DMS153 (cell line): ENCODE measurements around the gene PARL.
"Not testable (repeated sequence)": the region's sequence is repeated elsewhere in the genome, so short reads cannot be mapped to it uniquely, and the experiment has no call there.

ENCODE experiments used
- DNase-seq: peaks from one replicate; lab custom pipeline; 2025; lab: John Stamatoyannopoulos, UW

PARL gene

DNA sequence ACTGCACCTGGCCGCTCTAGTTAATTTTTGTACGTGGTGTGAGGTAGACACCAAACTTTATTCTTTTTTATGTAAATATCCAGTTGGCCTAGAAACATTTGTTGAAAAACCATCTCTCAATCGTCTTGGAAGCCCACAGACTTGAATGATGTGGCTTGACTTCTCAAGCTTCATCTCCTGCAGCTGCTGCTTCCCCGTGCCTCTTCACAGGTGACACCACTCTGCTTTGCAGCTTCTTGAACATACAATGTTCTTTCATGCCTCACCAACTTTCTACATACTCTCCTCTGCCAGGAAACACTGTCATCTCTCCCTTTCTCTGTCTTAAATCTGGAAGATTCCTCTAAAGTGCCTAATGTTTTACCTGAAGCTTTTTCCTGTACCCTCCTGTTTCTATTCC, 94.9 kb downstream of the PARL start:
- no peak for DNase-seq

DNA sequence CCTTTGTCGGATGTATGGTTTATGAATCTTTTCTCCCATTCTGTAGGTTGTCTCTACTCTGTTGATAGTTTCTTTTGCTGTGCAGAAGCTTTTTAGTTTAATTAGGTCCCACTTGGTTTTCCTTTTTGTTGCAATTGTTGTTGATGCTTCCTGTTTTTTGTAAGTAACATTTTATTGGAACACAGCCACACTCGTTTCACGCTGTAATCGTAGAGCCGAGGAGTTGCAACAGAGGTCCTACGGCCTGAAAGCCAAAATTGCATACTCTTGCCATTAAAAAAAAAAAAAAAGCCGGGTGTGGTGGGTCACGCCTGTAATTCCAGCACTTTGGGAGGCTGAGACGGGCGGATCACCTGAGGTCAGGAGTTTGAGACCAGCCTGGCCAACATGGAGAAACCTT, 100.2 kb downstream of the PARL start:
- not testable (repeated sequence) for DNase-seq

- DNase-seq: no peak
These were observed 102.0 kb downstream of the PARL start for GRCh38 chr3:183782576-183783276.

- DNase-seq: no peak
These were observed 103.4 kb downstream of the PARL start for GRCh38 chr3:183781246-183781645.

GRCh38 chr3:183779896-183780465, 104.7 kb downstream of the PARL start:
- no peak for DNase-seq
